HG02852 (cell line): ENCODE results near the gene OPALIN.

Experiments used
- ATAC-seq: cut with Tn5 transposase; IDR thresholded peaks from one replicate; pipeline ENCODE4 v1.9.1; 2021; ENCODE audit warnings: mild to moderate bottlenecking, moderate library complexity; ENCODE audit not compliant: unreplicated experiment

The OPALIN gene

GRCh38 chr10:96306516-96306915 is 52.3 kb downstream of the OPALIN start:
- no peak for ATAC-seq

GRCh38 chr10:96305019-96305418 is 53.8 kb downstream of the OPALIN start:
- no peak for ATAC-seq

GRCh38 chr10:96304230-96304629 is 54.6 kb downstream of the OPALIN start, which contains the start of gene DNTT:
TSS of gene DNTT (plus strand) at chr10:96304434. CDS start at chr10:96304498, 64 bp downstream.
- no peak for ATAC-seq

DNA sequence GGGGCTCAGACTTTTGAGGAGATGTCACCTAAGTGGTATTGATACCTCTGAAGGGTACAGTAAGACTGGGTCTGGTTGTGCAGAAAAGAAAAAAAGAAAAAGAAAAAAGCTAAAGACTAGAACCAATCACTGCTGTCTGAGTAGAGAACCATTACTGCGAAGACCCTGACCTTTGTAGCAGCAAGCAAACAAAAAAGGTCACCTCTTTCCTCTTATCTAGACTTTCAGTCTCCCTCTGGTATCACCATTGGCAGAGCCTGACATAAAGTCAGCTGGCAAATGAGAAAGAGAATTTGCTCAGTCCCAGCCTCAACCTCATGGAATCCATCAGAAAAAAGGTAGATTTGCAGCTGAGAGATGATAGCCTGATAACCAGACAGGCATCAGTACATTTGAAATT is 57.2 kb downstream of the OPALIN start:
- ATAC-seq, result no peak

GRCh38 chr10:96299383-96299782 is 59.4 kb downstream of the OPALIN start:
- no peak for ATAC-seq

GRCh38 chr10:96298362-96298761 is 60.4 kb downstream of the OPALIN start:
- no peak for ATAC-seq

DNA sequence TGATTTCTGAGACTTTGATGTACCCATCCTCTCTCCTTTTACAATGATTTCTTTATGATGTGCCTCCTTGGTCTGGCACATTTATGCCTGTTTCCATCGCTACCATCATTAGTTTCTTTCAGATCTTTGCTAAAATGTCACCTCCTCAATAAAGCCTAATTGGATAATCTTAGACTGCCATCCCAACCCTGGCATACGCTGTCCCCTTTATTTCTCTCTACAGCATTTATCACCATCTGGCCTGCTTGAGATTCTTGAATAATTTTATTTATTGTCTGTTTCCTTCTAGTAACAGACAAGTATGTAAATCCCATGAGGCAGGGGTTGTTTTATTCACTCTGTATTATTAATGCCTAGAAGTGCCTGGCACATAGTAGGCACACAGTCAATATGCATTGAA is 61.3 kb downstream of the OPALIN start:
- no peak for ATAC-seq

DNA sequence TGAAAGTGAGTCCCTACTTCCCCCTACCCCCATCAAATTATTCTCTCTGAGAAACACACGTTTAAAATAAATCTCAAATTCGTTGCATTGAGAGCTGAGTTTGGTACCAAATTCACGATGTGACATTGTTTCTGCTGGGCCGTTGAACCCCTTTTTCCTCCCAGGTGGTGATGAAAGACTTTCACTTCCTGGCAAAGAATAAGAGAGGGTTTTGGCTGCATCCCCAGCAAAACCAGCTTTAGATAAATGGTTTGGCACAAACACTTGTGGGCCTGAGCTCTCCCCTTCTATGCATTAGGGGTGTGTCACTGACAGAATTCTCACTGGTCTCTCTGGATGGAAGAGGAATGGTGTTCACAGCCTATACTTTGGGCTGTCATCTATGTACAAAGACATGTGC is 63.3 kb downstream of the OPALIN start:
- no peak for ATAC-seq
